Uterus (tissue), 4 donors: ENCODE results near the gene SSBP4. TPM values are rescaled to one million over a fixed set of nuclear protein-coding genes. Genes with fewer than 3 reads are reported as not detected.
"Not testable (repeated sequence)": the region's sequence is repeated elsewhere in the genome, so short reads cannot be mapped to it uniquely, and the experiment has no call there.

ENCODE experiments used
- DNase-seq, 2 donors: peaks; one replicate each; pipeline ENCODE4 v3.0.0-alpha.2; 2019 to 2020
- H3K27ac ChIP-seq, 2 donors: fragments of 200-600 bp; sonication (generic); 1 replicate in 1 of 2; 2 replicates in 1 of 2; pipeline ENCODE4 v1.5.1; 2016 to 2018
- H3K27me3 ChIP-seq, 2 donors: fragments of 200-600 bp; sonication (generic); one replicate each; pipeline ENCODE4 v1.5.1; 2018 to 2019; ENCODE audit warnings: control low read depth in 1 of 2
- H3K36me3 ChIP-seq, 2 donors: fragments of 200-600 bp; sonication (generic); one replicate each; pipeline ENCODE4 v1.5.1; 2019; ENCODE audit warnings: control low read depth in 1 of 2
- H3K4me1 ChIP-seq, 2 donors: fragments of 200-600 bp; sonication (generic); one replicate each; pipeline ENCODE4 v1.5.1; 2018 to 2019; ENCODE audit warnings: control low read depth in 1 of 2
- H3K4me3 ChIP-seq, 2 donors: fragments of 200-600 bp; sonication (generic); 1 replicate in 1 of 2; 2 replicates in 1 of 2; pipeline ENCODE4 v1.5.1; 2018 to 2019; ENCODE audit warnings: mild to moderate bottlenecking in 1 of 2
- H3K9me3 ChIP-seq, 2 donors: fragments of 200-600 bp; sonication (generic); one replicate each; pipeline ENCODE4 v1.5.1; 2019; ENCODE audit warnings: control low read depth in 1 of 2
- POLR2A ChIP-seq, 2 donors: fragments of 450-650 bp; IDR thresholded peaks; one replicate each; pipeline ENCODE4 v1.6.1; 2016; ENCODE audit warnings: antibody characterized with exemption in 2 of 2, mild to moderate bottlenecking in 1 of 2, moderate library complexity in 1 of 2
- intact Hi-C: fragments of 100-400 bp; cut with DNase I; formaldehyde crosslinking; loops from one replicate; pipeline ENCODE4 v1.15.1; 2023; ENCODE audit warnings: low total_unique reads
- total RNA-seq, 4 donors: library from RNA; depleted of rRNA in 3 of 4; stranded (reverse); fragments of >200 nt in 3 of 4; gene quantifications; one replicate each; pipeline versions ENCODE4 v1.1.0 to v1.2.4, GENCODE V29; 2014 to 2023
- TF ChIP-seq, protein P1 (sequence below), 4 experiments: fragments of 200-600 bp in 2 of 4; fragments of 450-650 bp in 2 of 4; sonication (generic) in 2 of 4; IDR thresholded peaks; one replicate each; pipeline ENCODE4 v1.5.1; 2016 to 2019; ENCODE audit warnings: antibody characterized with exemption in 4 of 4, mild to moderate bottlenecking in 2 of 4, moderate library complexity in 1 of 4
- donor health status: DM: yes; HTN: yes; CAD: no.

The SSBP4 gene
- total RNA-seq, 4 donors from 2014 or later = 23.6 to 105 (median 54.8) TPM

DNA sequence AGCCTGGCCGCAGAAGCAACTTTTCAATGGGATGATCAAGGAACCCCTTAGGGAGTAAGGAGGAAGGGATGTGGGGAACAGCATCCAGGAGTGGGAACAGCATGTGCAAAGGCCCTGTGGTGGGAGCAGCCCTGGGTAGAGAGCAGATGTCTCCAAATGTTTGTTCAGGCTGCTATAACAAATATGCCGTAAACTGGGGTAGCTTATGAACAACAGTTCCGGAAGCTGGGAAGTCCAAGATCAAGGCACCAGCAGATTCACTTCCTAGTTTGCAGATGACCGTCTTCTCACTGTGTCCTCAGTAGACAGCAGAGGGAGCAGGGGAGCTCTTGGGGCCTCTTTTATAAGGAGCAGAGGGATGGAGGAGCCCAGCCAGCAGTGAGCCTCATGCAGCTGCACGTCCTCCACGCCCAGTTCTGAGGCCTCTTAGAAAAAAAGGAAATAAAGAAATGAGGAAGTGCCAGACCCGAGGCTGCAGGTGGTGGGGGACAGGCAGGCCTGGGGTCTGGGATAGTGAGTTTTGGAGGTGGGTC, 17.6 kb upstream of the SSBP4 start:
- H3K36me3 ChIP-seq = no peaks in the 10 kb centered on the region
- no peak for DNase-seq
- intact Hi-C loops = no loop called here

DNA sequence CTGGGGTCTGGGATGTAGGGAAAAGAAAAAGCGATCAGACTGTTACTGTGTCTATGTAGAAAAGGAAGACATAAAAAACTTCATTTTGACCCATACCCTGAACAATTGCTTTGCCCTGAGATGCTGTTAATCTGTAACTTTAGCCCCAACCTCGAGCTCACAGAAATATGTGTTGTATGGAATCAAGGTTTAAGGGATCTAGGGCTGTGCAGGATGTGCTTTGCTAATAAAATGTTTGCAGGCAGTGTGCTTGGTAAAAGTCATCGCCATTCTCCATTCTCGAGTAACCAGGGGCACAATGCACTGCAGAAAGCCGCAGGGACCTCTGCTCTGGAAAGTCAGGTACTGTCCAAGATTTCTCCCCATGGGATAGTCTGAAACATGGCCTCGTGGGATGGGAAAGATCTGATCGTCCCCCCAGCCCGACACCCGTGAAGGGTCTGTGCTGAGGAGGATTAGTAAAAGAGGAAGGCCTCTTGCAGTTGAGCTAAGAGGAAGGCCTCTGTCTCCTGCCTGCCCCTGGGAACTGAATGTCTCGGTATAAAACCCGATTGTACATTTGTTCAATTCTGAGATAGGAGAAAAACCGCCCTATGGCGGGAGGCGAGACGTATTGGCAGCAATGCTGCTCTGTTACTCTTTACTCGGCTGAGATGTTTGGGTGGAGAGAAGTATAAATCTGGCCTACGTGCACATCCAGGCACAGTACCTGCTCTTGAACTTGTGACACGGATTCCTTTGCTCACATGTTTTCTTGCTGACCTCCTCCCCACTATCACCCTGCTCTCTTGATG, 16.5 kb upstream of the SSBP4 start:
- H3K4me1 ChIP-seq, DNase-seq, intact Hi-C loops, H3K27me3 ChIP-seq, H3K9me3 ChIP-seq, H3K4me3 ChIP-seq, H3K36me3 ChIP-seq, H3K27ac ChIP-seq: not testable (repeated sequence)

More for the DNA sequence above, 17.6 kb upstream of the SSBP4 start:
- TF ChIP-seq POLR2A (IDR thresholded peaks at IDR 0.05) = no peak
- TF ChIP-seq, protein P1, sequence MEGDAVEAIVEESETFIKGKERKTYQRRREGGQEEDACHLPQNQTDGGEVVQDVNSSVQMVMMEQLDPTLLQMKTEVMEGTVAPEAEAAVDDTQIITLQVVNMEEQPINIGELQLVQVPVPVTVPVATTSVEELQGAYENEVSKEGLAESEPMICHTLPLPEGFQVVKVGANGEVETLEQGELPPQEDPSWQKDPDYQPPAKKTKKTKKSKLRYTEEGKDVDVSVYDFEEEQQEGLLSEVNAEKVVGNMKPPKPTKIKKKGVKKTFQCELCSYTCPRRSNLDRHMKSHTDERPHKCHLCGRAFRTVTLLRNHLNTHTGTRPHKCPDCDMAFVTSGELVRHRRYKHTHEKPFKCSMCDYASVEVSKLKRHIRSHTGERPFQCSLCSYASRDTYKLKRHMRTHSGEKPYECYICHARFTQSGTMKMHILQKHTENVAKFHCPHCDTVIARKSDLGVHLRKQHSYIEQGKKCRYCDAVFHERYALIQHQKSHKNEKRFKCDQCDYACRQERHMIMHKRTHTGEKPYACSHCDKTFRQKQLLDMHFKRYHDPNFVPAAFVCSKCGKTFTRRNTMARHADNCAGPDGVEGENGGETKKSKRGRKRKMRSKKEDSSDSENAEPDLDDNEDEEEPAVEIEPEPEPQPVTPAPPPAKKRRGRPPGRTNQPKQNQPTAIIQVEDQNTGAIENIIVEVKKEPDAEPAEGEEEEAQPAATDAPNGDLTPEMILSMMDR (IDR thresholded peaks at IDR 0.05) = peak in 2 of 4 experiments; percentile 18 to 24
- H3K9me3 ChIP-seq = no peaks in the 10 kb centered on the region
- H3K4me3 ChIP-seq = no peak overlapping the region
- H3K4me1 ChIP-seq = no peaks in the 10 kb centered on the region
- peaks cover 6% of the 10 kb centered on the region in 2 donors for H3K27me3 ChIP-seq
- H3K27ac ChIP-seq = no peak overlapping the region

DNA sequence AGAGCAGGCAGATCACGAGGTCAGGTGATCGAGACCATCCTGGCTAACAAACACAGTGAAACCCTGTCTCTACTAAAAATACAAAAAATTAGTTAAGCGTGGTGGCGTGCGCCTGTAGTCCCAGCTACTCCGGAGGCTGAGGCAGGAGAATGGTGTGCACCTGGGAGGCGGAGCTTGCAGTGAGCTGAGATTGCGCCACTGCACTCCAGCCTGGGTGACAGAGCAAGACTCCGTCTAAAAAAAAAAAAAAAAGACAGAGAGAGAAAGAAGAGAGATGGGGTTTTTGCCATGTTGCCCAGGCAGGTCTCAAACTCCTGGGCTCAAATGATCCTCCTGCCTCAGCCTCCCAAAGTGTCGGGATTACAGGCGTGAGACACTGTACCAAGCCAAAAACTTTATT, 13.4 kb upstream of the SSBP4 start:
- intact Hi-C loops = not testable (repeated sequence)

DNA sequence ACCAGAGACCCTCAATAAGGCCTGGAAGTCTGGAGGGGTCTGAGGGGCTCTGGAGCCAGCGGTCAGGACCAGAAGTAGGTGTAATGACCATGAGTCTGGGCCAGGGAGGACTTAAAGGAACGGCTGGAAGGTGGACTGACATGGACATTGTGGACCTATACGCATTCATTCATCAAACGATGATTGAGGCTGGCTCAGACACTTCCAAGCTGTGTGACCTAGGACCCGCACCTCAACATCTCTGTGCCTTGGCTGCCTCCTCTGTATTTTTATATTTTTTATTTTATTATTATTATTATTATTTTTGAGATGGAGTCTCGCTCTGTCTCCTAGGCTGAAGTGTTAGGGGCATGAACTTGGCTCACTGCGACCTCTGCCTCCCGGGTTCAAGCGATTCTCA, 12.4 kb upstream of the SSBP4 start:
- Histone ChIP-seq H3K9me3 (no peaks in the 10 kb centered on the region), H3K4me1 (no peaks in the 10 kb centered on the region), H3K27ac (no peak overlapping the region), H3K27me3 (no peaks in the 10 kb centered on the region), H3K36me3 (no peaks in the 10 kb centered on the region), H3K4me3 (no peak overlapping the region)
- TF ChIP-seq, protein P1 (IDR thresholded peaks at IDR 0.05) = no peak
- TF ChIP-seq POLR2A (IDR thresholded peaks at IDR 0.05) = no peak
- no peak for DNase-seq
- intact Hi-C loops = no loop called here

More for the DNA sequence above, 13.4 kb upstream of the SSBP4 start:
- not testable (repeated sequence) for H3K4me1 ChIP-seq, H3K9me3 ChIP-seq, H3K27ac ChIP-seq, H3K27me3 ChIP-seq, H3K4me3 ChIP-seq, DNase-seq, H3K36me3 ChIP-seq

DNA sequence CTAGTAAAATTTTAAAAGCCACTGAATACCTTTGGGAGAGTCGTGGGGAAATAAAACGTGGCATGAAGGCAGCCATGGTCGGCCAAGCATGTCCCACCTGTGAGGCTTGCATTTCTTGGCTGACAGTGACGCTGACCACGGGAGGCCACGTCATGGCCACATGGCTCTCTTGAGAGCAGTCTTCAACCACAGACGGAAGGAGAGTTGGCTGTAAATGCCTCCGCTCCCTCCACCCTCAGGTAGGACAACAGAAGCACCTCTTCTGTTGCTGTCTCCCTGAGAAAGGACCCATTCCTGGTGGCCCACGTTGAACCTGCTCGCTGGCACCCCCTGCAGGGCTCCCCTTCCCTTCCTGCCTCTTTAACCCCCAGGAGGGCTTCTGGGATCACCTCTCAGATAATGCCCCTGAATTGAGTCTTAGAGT, 11.1 kb upstream of the SSBP4 start:
- no peak overlapping the region for H3K4me3 ChIP-seq
- H3K4me1 ChIP-seq = no peaks in the 10 kb centered on the region
- DNase-seq = no peak
- TF ChIP-seq, protein P1 (IDR thresholded peaks at IDR 0.05) = peak in 1 of 4 experiments; percentile 11
- no peak for TF ChIP-seq POLR2A (IDR thresholded peaks at IDR 0.05)
- no peaks in the 10 kb centered on the region for H3K9me3 ChIP-seq
- intact Hi-C loops = no loop called here
- no peak overlapping the region for H3K27ac ChIP-seq
- H3K36me3 ChIP-seq = no peaks in the 10 kb centered on the region
- no peaks in the 10 kb centered on the region for H3K27me3 ChIP-seq

DNA sequence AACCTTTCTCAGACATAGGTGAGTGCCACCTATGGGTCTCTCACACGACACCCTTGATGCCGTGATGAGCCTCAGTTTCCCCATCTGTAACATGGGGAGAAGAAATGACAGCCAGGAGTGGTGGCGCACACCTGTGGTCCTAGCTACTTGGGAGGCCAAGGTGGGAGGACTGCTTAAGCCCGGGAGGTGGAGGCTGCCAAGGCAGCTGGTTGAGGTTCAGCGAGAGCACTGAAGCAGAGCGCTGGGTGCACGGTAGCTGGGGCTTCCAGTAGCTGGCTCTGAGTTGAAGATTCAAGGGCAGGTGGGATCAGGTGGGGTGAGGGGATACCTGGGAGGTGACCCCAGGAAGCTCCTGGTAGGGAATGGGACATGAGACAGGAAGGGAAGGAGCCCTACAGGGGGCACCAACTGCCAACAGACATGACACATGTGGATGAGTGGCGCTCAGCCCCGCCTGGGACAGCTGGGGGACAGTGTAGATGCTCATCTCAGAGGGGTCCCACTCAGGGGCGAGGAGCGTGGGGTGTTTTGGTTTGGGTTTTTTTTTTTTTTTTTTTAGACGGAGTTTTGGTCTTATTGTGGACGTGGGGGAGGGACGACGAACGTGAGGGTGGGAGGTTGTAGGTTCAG, 6.5 kb upstream of the SSBP4 start:
- H3K36me3 ChIP-seq = no peaks in the 10 kb centered on the region
- no peak overlapping the region for H3K4me3 ChIP-seq
- no peaks in the 10 kb centered on the region for H3K9me3 ChIP-seq
- peaks cover 0 to 14% of the 10 kb centered on the region in 2 donors for H3K4me1 ChIP-seq
- intact Hi-C loops = loop anchor here (10.0 kb wide), 1 partner anchor 68 kb away; the partner anchor contains the start of gene PGPEP1
- H3K27ac ChIP-seq = no peak overlapping the region
- H3K27me3 ChIP-seq = no peaks in the 10 kb centered on the region
- TF ChIP-seq, protein P1 (IDR thresholded peaks at IDR 0.05) = no peak
- no peak for TF ChIP-seq POLR2A (IDR thresholded peaks at IDR 0.05)
- no peak for DNase-seq
